HUDEP-2 (cell line): Measurements from ENCODE around the gene LETM1.

Experiments
- DNase-seq, 76 experiments: peaks; one replicate each; lab custom pipeline; 2025; ENCODE audit not compliant: unreplicated experiment in 76 of 76; lab: John Stamatoyannopoulos, UW

The LETM1 gene

DNA sequence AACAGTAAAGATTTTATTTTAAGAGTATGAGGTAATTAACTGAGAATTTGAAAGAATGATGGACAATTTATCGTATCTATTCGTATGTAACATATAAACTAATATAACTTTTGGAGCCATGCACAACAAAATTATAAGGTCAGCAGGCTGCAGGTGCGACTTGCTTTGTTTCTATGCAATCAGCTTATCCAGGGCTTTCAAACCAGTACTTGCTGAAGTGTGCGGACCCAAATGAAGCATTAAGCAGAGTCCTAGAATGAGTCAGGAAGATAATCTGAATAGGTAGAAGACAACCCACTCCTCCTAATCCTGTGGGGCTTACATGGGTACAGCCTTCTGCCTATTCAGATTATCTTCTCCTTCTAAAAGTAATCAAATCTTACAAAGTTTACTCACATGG is 17.3 kb upstream of the LETM1 start:
- no peak for DNase-seq

DNA sequence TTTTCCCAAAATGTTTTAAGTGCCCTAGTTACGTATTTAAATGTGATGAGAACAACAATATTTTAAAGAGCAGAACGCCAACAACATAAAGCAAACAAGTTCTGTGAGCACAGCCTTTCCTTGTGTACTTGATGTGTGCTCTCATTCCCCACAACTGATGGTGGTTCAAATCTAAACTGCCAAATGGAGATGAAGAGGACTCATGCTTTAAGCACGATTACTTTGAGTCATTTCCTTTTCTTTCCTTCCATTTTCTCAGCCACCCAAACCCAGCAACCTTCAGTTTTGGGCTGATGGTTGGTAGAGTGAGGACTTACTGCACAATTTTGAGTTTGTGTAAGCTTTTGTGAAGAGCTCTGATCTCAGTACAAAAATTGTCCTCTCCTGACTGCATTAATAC is 16.9 kb upstream of the LETM1 start:
- DNase-seq, result no peak

DNA sequence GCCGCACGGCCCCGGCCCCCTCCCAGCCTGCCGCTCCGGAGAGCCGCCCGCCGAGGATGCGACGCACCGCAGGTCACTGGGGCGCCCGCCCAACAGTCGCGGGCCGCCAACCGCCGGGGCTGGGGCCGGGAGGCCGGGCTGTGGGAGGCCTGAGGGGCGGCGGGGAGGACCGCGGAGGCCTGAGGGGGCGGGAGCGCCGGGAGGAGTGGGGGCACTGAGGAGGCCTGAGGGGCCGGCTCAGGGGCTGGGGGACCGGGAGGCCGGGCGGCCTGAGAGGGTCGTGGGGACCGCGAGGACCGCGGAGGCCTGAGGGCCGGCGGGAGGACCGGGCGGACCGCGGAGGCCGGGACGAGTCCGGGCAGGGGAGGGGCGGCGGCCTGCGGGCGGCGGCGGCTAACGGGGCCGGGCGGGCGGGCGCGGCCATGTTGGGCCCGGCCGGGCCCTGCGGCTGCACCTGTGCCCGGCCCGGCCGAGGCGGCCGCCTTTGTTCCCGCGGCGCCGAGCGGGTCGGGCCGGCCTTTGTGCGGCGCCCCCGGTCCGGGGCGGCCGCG is 15.6 kb upstream of the LETM1 start:
- peak in 2 of 76 experiments; percentile 37 to 48 for DNase-seq

DNA sequence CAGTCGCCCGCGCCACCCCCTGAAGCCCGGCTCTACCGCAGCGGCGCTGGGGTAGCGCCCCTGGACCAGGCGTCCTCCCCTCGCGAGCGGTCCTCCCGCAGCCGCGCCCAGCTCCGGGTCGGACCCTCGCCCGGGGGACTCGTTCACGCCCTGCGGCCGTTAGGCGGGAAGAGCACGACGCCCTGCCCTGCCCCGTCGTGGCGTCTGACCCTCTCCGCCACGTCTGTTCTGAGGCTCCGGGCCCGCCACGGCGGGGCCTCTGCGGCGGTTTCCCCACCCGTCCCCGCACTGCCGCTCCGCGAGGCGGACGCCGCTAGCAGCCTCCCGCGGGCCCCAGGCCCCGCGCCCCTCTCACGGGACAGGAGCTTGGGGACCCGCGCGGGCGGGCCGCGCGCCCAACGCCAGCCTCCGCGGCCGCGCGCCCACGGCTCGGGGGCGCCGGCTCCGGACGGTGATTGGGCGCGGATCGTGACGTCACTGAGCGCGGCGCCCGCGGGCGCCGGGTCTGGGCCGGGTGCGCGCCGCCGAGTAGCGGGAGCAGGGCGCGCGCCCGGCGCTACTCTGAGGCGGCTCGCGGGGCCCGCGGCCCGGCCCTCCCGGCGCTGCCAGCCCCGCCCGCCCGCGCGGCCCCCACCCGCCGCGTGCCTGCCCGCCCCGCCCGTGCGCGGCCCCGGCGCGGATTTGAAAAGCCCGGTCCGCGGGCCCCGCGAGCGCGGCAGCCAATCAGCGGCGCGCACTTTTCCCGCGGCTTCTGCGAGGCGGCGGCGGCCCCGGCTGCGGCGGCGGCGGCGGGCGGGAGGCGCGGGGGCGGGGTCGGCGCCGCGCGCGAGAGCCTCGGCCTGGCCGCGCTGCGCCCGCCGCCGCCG is 14.9 kb upstream of the LETM1 start, which contains the start of gene NSD2:
TSS of gene NSD2 (plus strand) at position 816 of the 866 bp plus-strand sequence. CDS start 29,262 bp downstream, outside the sequence.
- peak in 73 of 76 experiments; percentile 44 to 97 (median 81) for DNase-seq

DNA sequence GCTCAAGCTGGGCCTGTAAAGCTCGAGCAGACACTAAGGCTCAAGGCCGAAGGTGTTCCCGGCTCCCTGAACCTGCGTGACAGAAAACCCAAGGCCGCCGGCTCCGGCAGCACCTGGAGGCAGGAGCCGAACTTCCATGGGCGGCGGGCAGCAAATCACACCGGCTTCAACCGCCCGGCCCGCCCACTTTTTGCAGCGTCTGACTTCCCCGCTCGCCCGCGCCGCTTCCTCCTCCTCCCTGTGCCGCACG is 14.3 kb upstream of the LETM1 start:
- DNase-seq, result peak in 65 of 76 experiments; percentile 4 to 88 (median 68)

DNA sequence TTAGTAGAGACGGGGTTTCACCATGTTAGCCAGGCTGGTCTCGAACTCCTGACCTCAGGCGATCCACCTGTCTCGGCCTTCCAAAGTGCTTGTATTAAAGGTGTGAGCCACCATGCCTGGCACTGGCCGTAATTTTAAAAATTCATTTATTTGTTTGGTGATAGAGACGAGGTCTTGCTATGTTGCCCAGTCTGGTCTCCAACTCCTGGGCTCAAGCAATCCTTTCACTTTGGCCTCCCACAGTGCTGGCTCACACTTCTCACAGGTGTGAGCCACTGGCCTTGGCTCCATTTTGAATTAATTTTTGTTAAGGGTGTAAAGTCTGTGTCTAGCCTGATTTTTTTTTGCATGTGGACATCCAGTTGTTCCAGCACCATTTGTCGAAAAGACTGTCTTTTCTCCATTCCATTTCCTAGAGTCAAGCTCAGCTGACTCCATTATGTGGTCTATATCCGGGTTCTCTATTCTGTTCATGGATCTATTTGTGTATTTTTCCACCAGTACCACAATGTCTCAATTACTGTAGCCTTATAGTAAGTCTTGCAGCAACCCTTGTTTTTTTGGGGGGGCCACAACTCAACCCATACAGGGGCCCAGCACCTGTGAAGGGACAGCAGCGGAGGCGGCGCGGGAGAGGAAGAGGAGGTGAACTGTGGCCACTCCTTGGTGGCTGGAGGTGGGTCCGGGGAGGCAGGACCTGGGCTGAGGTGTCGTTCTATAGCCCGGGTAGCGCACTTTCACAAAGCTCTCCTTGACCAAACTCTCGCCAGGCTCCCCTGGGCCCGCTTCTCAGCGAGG is 13.8 kb upstream of the LETM1 start:
- DNase-seq, result no peak

DNA sequence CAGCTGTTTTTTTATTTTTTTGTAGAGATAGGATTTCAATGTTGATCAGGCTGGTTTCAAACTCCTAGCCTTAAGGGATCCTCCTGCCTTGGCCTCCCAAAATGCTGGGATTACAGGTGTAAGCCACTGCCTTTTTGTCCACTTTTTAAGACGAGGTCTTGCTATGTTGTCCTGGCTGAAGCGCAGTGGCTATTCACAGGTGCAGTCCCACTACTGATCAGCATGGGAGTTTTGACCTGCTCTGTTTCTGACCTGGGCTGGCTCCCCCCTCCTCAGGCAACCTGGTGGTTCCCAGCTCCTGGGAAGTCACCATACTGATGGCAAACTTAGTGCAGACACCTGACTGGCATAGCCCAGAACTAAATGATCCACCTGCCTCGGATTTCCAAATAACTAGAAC is 13.0 kb upstream of the LETM1 start:
- DNase-seq, result no peak

DNA sequence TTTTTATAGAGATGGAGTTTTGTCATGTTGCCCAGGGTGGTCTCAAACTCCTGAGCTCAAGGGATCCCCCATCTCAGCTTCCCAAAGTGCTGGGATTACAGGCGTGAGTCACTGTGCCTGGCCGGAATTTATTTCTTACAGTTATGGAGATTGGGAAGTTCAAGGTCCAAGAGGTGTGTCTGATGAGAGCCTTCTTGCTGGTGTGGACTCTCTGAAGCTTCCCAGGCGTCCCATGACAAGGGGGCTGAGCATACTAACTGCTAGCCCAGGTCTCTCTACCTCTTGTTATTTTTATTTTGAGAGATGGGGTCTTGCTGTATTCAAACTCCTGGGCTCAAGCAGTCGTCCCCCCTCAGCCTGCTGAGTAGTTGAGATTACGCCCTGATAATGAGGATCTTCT is 12.3 kb upstream of the LETM1 start:
- DNase-seq, result no peak

DNA sequence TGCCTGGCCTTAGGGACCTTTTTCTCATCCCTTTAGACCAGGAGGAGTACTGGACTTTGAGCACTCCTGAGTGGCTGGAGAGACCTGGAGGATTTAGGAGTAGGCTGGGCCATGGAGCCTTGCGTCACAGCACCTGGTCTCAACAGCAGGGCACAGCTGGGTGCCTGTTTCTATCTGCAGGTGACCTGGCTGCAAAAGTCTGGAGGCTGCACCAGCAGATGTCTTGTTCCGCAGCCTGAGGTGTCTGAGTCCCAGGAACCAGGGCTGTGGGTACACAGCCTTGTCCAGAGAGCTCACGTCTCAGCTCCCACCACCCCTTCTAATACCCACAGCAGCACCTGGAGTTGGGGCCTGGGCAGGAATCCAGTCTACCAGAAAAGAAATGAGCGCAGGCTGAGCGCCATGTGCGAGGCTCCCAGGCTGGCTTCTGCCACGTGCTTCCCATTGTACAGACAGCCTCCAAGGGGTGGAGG is 10.3 kb upstream of the LETM1 start:
- no peak for DNase-seq

DNA sequence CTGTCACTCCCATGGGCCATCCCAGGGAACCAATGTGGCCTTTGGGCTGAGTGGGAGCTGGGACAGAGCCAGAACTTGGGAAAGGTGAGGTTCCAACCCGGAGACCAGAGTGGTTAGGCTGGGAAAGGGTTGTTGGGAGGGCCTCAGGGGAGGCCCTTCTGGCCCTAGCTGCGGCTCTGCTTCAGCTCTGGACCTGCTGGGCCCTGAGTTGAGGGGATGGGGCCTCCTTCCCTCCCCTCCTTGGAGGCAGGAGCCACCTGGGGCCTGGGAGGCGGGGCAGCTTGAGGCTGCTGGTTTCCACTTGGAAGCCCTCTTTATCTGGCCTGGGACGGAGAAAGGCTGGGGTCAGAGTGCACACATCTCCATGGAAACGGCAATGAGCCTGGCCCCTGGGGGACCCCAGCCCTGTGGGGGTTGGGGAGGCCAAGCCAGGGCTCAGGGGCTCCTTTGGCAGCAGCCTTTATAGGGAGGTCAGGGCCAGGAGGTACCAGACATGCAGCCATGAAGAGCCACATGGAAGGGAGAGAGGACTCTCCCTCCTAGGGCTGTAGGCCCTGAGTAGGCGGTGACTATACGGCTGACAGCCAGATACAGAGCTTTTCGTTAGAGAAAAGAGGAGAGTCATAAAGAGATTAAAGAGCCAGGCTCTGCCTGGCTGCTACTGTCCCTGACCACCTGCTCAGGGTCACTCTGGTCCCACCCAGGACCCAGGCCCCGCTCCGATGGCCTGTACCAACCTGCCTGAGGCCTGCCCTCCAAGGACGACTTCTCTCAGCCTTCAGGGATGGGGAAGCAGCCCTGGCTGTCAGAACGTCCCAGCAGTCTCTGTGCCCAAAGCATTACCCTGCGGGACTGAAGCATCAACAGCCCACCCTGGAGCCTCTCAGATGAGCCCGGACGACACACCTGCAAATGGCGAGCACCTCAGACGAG is 8.4 kb upstream of the LETM1 start:
- no peak for DNase-seq

DNA sequence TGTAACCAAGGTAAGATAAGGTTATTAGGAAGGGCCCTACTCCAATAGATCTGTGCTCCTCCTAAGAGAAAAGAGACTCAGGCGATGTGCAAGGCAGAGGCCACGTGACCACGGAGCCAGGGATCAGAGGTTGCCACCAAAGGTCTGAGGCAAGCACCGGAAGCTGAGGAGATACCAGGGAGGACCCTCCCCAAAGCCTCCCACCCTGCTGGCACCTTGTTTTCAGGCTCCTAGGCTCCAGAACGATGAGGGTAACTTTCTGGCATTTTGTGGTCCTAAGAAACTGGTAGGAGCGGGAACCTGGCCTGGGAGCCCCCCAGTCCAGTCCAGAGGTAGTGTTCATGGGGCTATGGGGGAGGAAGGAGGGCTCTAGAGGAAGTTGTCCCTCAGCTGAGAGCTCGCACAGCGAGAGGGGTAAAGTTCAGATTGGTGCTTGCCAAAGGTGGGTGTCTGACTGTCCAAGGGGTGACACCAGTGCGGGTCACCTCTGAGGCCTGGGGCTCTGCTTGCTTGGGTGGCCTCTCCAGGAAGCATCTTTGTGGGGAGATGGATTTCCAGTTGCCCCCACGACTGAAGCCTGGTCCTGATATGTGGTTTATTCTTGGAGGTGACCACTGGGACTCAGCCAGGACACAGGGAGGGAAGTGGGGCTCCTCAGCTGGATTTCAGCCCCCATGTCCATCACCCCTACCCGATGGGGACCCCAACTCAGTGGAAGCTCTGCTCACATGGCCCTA is 7.5 kb upstream of the LETM1 start:
- DNase-seq, result no peak

DNA sequence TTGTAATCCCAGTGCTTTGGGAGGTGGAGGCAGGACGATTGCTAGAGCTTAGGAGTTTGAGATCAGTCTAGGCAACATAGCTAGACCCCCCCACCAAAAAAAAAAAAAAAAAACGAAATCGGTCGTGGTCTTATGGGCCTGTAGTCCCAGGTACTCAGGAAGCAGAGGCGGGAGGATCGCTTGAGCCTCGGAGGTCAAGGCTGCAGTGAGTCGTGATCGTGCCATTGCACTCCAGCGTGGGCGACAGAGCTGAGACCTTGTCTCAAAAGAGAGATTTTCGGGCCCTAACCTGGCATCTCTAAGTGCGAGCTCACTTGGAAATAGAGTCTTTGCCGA is 7.0 kb upstream of the LETM1 start:
- DNase-seq, result no peak

DNA sequence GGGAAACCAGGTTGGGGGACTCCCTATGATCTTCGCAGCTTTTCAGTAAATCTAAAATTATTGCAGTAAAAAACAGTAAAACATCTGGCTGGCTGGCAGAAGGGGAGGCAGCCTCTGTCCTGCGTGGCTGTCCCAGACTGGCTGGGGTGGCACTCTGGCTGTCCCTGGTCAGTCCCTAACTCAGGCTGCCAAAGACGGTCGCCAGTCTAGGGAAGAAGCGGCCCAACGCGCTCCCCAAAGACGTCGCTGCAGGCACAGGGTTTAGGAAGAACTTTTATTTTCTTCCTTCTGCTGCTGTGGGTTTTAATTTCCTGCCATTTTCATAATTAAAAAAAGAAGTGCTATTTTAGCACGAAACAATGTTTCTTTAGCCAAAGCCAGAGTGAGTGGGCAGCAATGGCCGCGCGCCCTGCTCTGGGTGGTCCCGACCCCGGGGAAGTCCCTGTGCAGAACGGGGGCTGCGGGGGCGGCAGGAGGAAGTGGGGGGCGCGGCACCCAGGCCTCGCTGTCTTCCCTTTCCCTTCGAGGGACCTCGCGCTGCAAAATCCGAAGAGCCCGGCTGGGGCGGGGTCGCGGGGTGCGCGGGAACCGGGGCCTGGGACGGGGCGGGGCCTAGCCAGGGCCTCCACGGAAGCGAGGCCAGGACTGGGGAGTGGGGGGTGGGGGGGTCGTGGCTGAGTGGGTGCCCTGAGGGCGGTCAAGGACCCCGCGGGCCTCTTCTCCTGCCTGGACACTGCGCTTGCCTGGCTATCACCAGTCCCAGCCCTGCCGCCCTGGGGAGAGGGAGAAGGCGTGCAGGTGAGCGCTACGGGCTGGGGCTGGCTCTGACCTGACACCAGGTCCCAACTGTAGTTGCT is 6.3 kb upstream of the LETM1 start:
- no peak for DNase-seq

DNA sequence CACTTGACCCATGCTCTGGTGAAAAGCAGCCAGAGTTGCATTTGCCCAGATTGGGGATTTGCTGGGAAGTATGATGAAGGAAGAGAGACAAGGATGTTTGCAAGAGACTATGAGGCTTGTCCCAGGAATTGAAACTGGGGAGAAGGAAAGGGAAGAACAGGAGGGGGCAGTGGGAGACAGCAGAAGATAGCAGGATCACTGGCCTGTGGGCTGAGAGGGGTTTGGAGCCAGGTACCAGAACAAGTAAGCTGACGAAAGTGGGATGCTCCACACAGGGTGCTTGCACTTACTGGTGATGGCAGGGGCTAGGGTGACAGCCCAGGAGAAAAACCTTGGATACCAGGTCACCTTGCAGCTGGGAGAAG is 3.4 kb upstream of the LETM1 start:
- DNase-seq, result no peak

DNA sequence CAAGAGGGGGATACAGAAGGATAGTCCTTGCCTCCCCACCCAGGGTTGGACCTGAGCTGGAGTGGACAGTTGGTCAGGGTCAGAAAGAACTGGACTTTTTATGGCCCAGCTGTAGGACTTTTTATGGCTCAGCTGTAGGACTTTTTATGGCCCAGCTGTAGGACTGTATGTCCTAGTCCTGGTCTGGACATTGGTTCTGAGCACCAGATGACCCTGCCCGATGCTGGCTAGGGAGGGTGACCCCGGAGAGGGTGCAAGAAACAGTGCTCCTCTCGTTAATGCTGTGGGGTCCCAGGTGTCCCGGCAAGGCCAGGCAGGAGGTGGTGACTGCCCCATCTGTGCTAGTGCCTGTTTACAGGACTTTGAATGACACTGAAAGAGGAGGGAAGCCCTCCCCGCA is 2.0 kb upstream of the LETM1 start:
- DNase-seq, result no peak

DNA sequence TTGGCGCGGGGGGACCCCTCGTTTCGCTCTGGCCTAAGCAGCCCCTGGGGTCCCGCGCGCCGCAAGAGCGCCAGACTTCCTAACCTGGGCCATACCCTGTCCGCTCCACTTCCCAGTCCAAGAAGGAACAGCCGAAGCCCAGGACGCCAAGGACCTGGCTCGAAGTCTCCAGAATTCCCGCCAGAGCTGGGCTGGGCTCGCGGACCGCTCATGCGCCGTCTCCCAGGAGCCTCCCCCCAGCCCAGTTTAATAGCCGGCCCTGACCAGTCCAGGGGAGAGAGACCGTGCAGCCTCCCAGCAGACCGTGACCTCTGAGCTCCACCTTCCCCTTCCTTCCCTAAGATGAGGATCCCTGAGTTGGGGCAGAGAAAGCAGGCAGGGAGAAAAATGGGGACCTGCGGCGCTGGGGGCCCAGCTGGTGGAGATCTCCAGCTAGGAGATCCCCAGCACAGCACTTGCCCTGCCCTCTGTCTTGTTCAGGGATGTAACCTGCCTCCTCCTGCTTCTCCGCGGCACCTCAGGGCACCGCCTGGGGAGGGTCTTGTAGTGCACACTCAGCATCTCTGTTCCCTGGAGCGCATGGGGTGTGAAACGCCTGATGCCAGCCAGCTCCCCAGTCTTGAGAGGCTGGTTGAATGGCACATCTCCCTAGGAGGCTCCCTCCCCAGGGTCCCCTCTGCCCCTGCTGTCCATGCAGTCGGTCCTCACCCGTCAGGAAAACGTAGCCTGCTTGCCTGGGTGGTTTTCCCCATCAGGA is 1.2 kb upstream of the LETM1 start:
- no peak for DNase-seq

DNA sequence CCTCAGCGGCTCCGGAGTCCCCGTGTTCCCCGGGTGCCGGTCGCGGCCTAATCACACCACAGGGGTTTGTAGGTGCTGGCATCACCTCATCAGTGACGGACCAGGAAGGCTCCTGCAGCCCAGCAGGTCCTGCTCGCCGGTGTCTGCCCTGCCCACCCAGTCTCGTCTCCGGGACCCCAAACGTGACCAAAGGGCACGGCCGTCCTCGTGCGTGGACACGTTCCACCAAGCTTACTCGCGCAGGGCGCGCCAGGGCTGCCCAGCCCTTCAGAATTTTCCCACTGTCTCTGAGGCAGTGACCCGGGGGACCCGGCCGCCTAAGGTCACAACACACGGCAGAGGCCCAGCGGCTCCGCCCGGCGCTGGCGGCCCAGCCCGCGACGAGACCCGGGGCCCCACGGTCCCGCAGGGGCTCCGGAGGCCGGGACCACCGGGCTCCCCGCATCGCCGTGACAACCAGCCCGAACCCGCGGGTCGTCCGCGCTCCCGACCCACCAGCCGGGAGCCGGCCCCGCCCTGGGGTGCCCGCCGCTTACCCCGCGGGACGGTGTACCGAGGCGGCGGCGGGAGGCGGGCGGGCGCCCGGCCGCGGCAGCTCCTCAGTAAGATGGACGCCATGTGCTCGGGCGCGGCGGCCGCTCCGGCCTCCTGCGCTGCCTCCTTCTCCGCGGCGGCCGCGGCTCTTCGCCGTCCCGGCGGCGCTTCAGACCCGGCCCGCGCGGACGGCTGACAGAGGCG is 454 bp downstream of the LETM1 start:
- peak in 9 of 76 experiments; percentile 7 to 42 (median 24) for DNase-seq

DNA sequence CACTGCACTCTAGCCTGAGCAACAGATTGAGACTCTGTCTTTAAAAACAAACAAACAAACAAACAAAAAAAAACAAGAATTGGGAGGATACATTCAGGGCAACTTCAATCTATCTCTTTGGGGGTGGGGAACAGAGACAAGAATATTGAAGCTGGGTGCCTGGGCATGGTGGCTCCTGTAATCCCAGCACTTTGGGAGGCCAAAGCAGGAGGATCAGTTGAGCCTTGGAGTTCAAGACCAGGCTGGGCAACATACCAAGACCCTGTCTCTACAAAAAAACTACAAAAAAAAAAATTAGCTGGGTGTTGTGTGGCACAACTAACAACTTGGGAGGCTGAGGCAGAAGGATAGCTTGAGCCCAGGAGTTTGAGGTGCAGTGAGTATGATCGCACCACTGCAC is 1.2 kb downstream of the LETM1 start:
- DNase-seq, result no peak
